DMS53 treated with DMSO at 0.1 percent for 48 hours (cell line): ENCODE data around the gene CREG2.
A peak's percentile ranks its signal among the peaks of the same experiment; 100 is the strongest.
"Not testable (repeated sequence)": the region's sequence is repeated elsewhere in the genome, so short reads cannot be mapped to it uniquely, and the experiment has no call there.

Experiments used
- DNase-seq: peaks from one replicate; lab custom pipeline; 2025; ENCODE audit not compliant: unreplicated experiment; lab: John Stamatoyannopoulos, UW

Gene CREG2

DNA sequence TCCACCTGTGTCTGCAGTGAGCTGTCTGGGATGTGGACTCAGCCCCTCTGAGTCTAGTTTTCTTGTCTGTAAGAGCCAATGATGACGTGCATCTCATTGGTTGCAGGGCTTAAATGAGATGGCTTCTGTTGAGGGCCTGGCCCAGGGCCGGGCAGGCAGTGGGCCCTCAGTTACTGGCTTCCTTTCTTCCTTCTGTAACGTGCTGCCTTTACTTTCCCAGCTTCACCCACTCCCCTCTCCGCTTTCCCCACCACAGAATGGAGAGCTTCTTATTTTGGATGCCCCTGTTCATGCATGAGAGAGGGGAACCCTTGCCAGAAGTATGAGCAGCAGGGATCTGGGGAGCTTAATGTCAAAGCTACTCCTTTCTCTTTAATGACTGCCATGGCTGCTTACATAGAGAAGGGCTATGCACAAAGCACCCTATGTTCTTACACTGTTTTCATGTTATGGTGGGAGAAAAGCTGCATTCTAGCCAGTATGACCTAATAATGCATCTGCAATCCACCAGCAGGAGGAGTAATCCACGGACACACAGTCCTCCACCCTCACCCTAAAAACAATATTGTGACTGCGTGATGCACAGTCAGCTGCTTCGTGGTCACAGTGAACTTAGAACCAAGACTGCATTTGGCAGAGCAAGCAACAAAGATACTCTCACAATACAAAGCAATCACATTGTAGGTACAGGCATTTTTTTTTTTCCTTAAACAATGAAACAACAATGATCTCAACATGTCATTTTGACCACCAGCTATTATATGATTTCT, 37.2 kb downstream of the CREG2 start:
- no peak for DNase-seq

GRCh38 chr2:101348883-101349282, 38.4 kb downstream of the CREG2 start:
- DNase-seq = no peak

- no peak for DNase-seq
Observed at GRCh38 chr2:101346909-101347308, 40.4 kb downstream of the CREG2 start.

DNA sequence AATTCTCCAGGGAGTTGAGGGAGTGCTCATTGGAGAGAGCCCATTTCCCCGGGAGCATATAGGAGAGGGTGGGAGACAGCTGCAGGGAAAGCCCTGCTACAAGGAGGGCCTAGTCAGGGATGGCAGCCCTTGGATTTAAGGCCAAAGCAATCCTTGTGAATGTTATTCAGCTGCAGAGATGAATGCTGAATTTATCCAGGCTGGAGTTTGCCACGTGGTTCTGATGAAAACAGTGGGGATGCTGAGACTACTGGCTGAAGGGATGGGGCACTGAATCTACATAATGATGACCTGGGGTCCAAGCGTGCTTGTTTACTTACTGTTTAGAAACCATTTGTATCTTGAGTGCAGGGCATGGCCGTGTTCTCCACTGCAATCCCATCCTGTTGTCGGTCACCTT, 43.2 kb downstream of the CREG2 start:
- no peak for DNase-seq

DNA sequence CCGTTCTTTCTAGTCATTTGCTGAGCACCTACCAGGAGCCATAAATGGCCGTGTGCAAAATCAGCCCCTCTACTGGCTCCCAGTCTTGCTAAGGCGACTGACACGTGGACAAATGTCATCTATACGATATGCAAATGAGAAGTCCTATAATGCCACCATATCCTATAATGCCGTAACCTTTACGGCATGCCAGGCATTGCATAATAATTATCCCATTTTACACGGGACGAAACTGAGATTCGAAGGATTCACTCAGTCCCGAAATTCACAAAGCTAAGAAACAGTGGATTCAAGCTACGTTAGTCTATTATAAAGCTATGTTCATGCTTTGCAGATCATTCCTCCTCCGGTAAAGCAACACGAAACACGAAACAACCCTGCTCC, 44.7 kb downstream of the CREG2 start:
- DNase-seq = no peak

GRCh38 chr2:101341901-101342624, 45.2 kb downstream of the CREG2 start:
- peak; percentile 83 for DNase-seq

DNA sequence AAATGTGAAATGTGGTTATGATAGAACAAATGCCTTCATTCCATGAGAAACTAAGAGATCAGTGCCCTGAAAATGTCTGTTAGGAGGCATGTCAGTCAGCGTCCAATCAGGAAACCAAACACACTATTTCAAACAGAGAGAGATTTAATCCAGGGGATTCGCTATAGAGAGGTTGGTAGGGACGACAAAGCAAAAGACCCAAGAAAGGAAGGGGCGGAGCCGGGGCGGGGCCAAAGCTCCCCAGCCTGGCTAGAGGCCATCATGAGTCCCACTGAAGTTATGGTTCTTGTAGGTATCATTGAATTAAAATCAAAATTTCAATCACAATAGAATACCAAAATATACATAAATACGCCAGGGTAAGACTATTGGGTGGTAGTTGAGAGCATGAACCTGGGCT, 45.9 kb downstream of the CREG2 start:
- no peak for DNase-seq

DNA sequence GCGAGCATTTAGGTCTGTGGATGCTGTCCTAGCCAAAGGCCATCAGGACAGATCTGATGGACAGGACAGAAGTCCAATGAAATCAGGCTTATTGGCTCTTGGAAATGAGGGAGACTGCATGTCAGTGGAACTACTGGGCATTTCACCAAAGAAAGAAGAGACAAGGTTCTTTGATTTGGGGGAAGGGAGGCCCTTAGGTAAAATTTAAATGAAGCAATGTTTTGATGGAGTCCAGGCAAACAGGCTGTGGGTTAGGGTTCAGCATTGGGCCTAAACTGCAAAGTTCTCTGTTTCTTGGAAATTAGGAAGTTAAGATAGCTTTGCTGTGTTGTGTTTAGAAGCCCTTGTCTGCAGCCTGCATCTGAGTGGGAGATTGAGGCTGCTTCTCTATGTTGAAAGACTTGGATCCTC, 47.2 kb downstream of the CREG2 start:
- DNase-seq = no peak

DNA sequence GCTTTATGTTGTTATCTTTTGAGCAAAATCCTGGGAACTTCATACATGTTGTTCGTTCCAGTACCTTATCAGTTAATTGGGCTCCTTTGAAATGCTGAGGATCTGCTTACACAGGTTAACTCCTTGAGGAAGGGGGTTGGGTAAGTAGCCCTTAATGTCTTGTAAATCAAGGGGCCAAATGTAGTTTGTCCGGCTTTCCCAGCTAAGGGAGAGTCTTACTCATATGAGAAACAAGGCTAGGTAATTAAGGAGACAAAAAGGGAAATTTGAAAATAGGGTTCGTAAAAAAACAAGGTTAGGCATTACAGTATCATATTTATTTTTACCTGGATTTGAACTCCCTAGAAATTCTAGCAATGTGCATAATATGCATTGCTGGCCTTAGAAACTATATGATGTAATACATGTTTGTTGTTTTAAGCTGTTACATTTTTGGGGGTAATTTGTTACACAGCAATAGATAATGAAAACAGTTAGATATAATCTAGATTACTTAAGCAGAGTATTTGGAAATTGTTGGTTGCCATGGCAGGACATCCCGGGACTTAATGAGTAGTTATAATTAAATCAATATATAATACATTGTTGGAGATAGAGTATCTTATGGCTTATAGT, 47.9 kb downstream of the CREG2 start:
- DNase-seq = no peak

DNA sequence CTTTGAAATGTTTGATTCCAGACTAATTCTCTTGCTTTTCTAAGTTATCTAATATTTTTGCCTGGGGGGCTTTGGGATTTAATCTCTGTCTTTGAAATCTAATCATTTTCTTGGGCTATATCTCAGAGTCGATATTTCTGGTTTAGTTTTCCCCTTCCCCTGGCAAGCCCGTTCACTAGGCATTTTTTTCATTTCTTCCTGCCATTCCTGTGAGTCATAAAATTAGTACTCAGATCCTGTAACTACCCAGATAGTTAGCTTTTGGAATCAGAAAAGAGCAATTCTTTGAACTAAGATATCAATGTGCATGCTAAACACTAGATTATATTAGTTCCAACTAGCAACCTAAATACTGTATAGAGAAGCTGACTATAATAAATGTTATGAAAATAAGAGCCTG, 49.4 kb downstream of the CREG2 start:
- no peak for DNase-seq

GRCh38 chr2:101332885-101333766, 54.2 kb downstream of the CREG2 start:
- no peak for DNase-seq

DNA sequence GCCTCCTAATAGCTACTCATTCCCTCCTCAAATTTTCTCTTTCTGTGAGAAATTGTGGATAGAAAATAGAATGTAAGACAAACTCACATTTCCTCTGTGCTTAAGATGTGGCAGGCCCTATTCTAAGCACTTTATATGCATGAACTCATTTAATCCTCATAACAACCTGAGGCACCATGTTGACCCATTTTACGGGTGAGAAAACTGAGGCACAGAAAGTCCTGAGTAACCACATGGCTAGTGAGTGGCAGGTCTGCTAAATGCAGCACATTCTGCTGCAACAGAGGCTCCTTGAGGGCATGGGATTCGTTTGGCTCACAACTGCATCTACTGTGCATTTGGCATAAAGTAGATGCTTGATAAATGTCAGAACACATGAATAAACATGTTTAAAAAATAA, 56.1 kb downstream of the CREG2 start:
- no peak for DNase-seq

DNA sequence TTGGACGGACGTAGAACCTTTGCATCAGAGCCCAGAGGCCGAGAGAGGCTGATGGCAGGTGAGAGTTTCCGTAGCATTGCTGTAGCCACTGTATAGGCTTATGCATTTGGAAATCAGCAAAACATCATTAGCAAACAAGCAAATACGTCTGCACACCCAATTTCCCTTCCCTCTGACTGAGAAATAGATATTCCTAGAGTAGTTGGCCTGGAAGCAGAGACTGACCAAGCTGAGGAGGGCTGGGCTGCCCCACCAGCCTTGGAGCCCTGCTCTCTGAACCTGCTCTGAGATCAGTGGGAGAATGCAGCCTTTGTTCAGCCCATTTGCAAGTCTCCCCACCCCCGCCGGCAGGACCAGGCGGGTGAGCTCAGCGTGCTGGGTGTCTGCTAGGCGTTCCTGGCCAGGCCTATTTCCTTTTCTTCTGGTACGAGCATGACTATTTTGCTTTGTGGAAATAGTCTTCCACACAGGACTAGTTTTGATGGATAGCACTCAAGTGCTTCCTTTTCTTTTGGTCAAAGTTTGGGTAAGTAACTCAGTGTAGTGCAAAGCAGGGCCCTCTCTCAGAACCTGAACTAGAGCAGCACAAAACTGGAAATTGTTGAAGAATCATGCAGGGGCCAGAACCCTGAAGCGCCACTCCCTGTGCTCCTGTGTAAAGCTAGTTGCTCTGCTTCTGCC, 56.9 kb downstream of the CREG2 start:
- DNase-seq = no peak

GRCh38 chr2:101329026-101329425, 58.3 kb downstream of the CREG2 start:
- DNase-seq = no peak

GRCh38 chr2:101328474-101329007, 58.8 kb downstream of the CREG2 start:
- peak; percentile 22 for DNase-seq

DNA sequence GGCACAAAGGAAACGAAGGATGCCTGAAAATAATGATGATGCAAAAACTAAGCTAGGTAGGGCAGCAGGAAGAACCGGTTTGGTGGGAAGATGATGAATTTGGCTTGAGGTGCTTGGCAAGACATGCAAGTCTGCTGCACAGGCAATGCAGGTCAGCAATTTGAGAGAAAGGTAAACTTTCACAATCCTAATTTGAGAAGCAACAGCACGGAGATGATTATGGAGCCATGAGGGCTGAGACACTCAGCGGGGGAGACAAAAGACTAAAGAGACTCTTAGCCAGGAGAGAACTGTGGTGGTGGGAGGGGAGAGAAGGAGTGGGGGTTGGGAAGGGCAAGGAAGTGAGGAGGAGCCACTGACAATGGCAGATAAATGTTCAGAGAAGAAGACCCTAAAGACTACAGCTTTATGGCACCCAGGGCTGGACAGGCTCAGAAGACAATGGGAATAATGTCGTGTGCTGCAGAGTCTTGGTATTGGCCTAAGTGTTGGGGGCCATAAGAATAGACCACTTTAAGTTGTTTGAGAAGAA, 59.4 kb downstream of the CREG2 start:
- DNase-seq = peak; percentile 93

DNA sequence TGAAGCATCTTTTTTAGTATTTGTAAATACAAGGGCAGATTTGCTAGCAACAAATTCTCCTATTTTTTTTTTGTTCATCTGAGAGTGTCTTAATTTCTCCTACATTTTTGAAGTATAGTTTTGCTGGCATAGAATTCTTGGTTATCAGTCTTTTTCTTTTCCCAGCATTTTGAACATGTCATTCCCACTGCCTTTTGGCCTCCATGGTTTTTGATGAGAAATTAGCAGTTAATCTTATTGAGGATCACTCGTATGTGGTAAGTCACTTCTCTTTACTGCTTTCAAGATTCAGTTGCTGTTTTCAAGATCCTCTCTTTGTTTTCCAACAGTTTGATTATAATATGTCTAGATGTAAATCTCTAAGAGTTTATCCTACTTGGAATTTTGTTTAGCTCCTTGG, 61.9 kb downstream of the CREG2 start:
- DNase-seq = no peak

DNA sequence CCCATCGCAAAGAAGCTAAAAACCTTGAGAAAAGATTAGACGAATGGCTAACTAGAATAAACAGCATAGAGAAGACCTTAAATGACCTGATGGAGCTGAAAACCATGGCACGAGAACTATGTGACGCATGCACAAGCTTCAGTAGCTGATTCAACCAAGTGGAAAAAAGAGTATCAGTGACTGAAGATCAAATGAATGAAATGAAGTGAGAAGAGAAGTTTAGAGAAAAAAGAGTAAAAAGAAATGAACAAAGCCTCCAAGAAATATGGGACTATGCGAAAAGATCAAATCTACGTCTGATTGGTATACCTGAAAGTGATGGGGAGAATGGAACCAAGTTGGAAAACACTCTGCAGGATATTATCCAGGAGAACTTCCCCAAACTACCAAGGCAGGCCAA, 70.7 kb downstream of the CREG2 start:
- DNase-seq = not testable (repeated sequence)

DNA sequence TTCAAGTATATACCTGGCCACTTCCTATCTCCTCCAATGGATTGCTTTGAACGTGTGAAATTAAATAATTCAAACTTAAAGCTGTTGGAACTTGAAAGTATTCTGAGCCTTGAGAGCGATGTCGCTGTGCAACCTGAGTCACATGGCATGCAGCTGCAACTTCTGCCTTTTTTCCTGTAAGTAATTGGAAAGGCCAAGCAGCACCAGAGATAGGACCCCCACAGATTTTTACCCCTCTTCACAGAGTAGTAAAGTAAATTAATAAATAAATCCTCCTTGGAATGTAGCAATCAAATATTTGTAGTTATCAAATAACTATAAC, 75.6 kb downstream of the CREG2 start:
- no peak for DNase-seq
